ENCODE measurements around the gene SP5.
"Not testable (repeated sequence)": the region's sequence is repeated elsewhere in the genome, so short reads cannot be mapped to it uniquely, and the experiment has no call there.

The SP5 gene

GRCh38 chr2:170711774-170712652 lies 3.1 kb upstream of the SP5 start:
- no peak for DNase-seq

GRCh38 chr2:170712653-170713542 lies 2.2 kb upstream of the SP5 start:
- DNase-seq, result no peak

GRCh38 chr2:170713543-170714380 lies 1.4 kb upstream of the SP5 start:
- DNase-seq, result no peak

- no peak for DNase-seq
Observed at GRCh38 chr2:170714381-170715061, 616 bp upstream of the SP5 start.

GRCh38 chr2:170715932-170716777 lies 1.0 kb downstream of the SP5 start:
- no peak for DNase-seq

GRCh38 chr2:170716851-170717598 lies 1.9 kb downstream of the SP5 start:
- DNase-seq, result peak in 1 of 4 experiments; percentile 11

- no peak for DNase-seq
Observed at GRCh38 chr2:170717599-170717963, 2.4 kb downstream of the SP5 start.

- DNase-seq, result no peak
Observed at GRCh38 chr2:170717991-170718589, 3.0 kb downstream of the SP5 start.

- DNase-seq, result no peak
Observed at GRCh38 chr2:170719810-170720209, 4.7 kb downstream of the SP5 start.

GRCh38 chr2:170721678-170722077 lies 6.5 kb downstream of the SP5 start:
- no peak for DNase-seq

GRCh38 chr2:170722301-170722700 lies 7.2 kb downstream of the SP5 start:
- no peak for DNase-seq

GRCh38 chr2:170723446-170723958 lies 8.4 kb downstream of the SP5 start:
- no peak for DNase-seq

GRCh38 chr2:170733798-170734600 lies 18.9 kb downstream of the SP5 start:
- no peak for DNase-seq

- DNase-seq, result not testable (repeated sequence)
Observed at GRCh38 chr2:170734601-170735000, 19.5 kb downstream of the SP5 start.

- no peak for DNase-seq
Observed at GRCh38 chr2:170736628-170737027, 21.5 kb downstream of the SP5 start.

GRCh38 chr2:170737406-170737805 lies 22.3 kb downstream of the SP5 start:
- DNase-seq, result no peak

- DNase-seq, result no peak
Observed at GRCh38 chr2:170737821-170738220, 22.7 kb downstream of the SP5 start.

GRCh38 chr2:170739048-170739447 lies 23.9 kb downstream of the SP5 start:
- DNase-seq, result no peak

- no peak for DNase-seq
Observed at GRCh38 chr2:170739507-170740046, 24.4 kb downstream of the SP5 start.

All from activated naive CD4-positive, alpha-beta T cell (primary cell).